Cardiac fibroblast (primary cell): ENCODE results near the gene PALD1.

Source experiments
- DNase-seq, 2 donors: peaks; one replicate each; pipeline versions ENCODE4 v3.0.0 to v3.0.0-alpha.2; 2010; ENCODE audit warnings: low read depth in 2 of 2
- H3K4me3 ChIP-seq, 2 donors: replicated peaks in 1 of 2; 1 replicate in 1 of 2; 2 replicates in 1 of 2; pipeline ENCODE4 v1.5.1; 2011; ENCODE audit warnings: low read depth in 2 of 2, low read length in 2 of 2, mild to moderate bottlenecking in 2 of 2, moderate library complexity in 1 of 2
- CTCF ChIP-seq: IDR thresholded peaks from one replicate; pipeline ENCODE4 v1.5.1; 2011; ENCODE audit warnings: low read depth, mild to moderate bottlenecking, low read length, inconsistent platforms

Gene PALD1

GRCh38 chr10:70435241-70436085 lies 43.1 kb upstream of the PALD1 start:
- no peak overlapping the region for H3K4me3 ChIP-seq
- TF ChIP-seq CTCF: no peak
- DNase-seq: no peak

GRCh38 chr10:70437721-70438120 lies 40.8 kb upstream of the PALD1 start:
- no peak for DNase-seq
- no peak overlapping the region for H3K4me3 ChIP-seq
- TF ChIP-seq CTCF: no peak

GRCh38 chr10:70440296-70441160 lies 38.0 kb upstream of the PALD1 start:
- H3K4me3 ChIP-seq: no peak overlapping the region
- no peak for TF ChIP-seq CTCF
- DNase-seq: no peak

GRCh38 chr10:70441161-70441894 lies 37.2 kb upstream of the PALD1 start, which contains the start of gene NODAL:
Gene NODAL, minus strand, starts transcription at chr10:70441681. Its CDS starts 14 bp downstream, at chr10:70441667.
- DNase-seq: no peak
- TF ChIP-seq CTCF: no peak
- H3K4me3 ChIP-seq: no peak within 1 kb of the TSS

GRCh38 chr10:70441895-70442309 lies 36.7 kb upstream of the PALD1 start:
- H3K4me3 ChIP-seq: no peak overlapping the region
- TF ChIP-seq CTCF: no peak
- no peak for DNase-seq

GRCh38 chr10:70442332-70442988 lies 36.1 kb upstream of the PALD1 start:
- TF ChIP-seq CTCF: no peak
- no peak for DNase-seq
- no peak overlapping the region for H3K4me3 ChIP-seq
